Chondrocyte (in vitro differentiated cells): Measurements from ENCODE around the gene TMEM178B. TPM values are rescaled to one million over a fixed set of nuclear protein-coding genes. Genes with fewer than 3 reads are reported as not detected.

Experiments
- DNase-seq: peaks from one replicate; pipeline ENCODE4 v3.0.0; 2021; ENCODE audit warnings: mixed read lengths, low spot score
- H3K27ac Mint-ChIP-seq: one replicate; pipeline ENCODE4 v1.8.0; 2021; ENCODE audit warnings: mild to moderate bottlenecking, moderate library complexity, mixed read lengths; ENCODE audit not compliant: unreplicated experiment
- H3K27me3 Mint-ChIP-seq: 2 replicates; pipeline ENCODE4 v1.8.0; 2021; ENCODE audit warnings: low read depth, mixed read lengths
- H3K36me3 Mint-ChIP-seq: 2 replicates; pipeline ENCODE4 v1.8.0; 2021; ENCODE audit warnings: low read depth, mixed read lengths
- H3K4me1 Mint-ChIP-seq: 2 replicates; pipeline ENCODE4 v1.8.0; 2021; ENCODE audit warnings: low read depth, mild to moderate bottlenecking, mixed read lengths
- H3K4me3 Mint-ChIP-seq: one replicate; pipeline ENCODE4 v1.8.0; 2021; ENCODE audit warnings: mild to moderate bottlenecking, moderate library complexity, mixed read lengths; ENCODE audit not compliant: unreplicated experiment
- H3K9me3 Mint-ChIP-seq: 2 replicates; pipeline ENCODE4 v1.8.0; 2021; ENCODE audit warnings: low read depth, mixed read lengths
- CTCF ChIP-seq: fragments of 200-600 bp; sonication (generic); IDR thresholded peaks from 2 replicates; pipeline ENCODE4 v1.5.0; 2021; ENCODE audit warnings: antibody characterized with exemption, mild to moderate bottlenecking, moderate library complexity
- total RNA-seq: library from RNA; stranded (reverse); gene quantifications from 3 replicates; pipeline ENCODE4 v1.2.1, GENCODE V29; 2021

TMEM178B gene
- total RNA-seq, 1 donor from 2014 or later = 0.92 TPM

- no peak overlapping the region for H3K27ac Mint-ChIP-seq
- no peak for DNase-seq
- no peaks in the 10 kb centered on the region for H3K36me3 Mint-ChIP-seq
- H3K27me3 Mint-ChIP-seq = peaks cover 9% of the 10 kb centered on the region
- no peak overlapping the region for H3K4me3 Mint-ChIP-seq
- no peak for TF ChIP-seq CTCF
- H3K4me1 Mint-ChIP-seq = peaks cover 29% of the 10 kb centered on the region
- H3K9me3 Mint-ChIP-seq = no peaks in the 10 kb centered on the region
Measured at GRCh38 chr7:141369422-141369821, 295.6 kb downstream of the TMEM178B start.

GRCh38 chr7:141370178-141370577, 296.3 kb downstream of the TMEM178B start:
- Mint-ChIP-seq H3K27me3 (peaks cover 9% of the 10 kb centered on the region), H3K27ac (no peak overlapping the region), H3K4me3 (no peak overlapping the region), H3K36me3 (no peaks in the 10 kb centered on the region), H3K9me3 (no peaks in the 10 kb centered on the region), H3K4me1 (peaks cover 29% of the 10 kb centered on the region)
- TF ChIP-seq CTCF = no peak
- DNase-seq = no peak

GRCh38 chr7:141370650-141371049, 296.8 kb downstream of the TMEM178B start:
- Mint-ChIP-seq H3K4me3 (no peak overlapping the region), H3K27me3 (peaks cover 9% of the 10 kb centered on the region), H3K9me3 (no peaks in the 10 kb centered on the region), H3K4me1 (peaks cover 25% of the 10 kb centered on the region), H3K36me3 (no peaks in the 10 kb centered on the region), H3K27ac (no peak overlapping the region)
- no peak for TF ChIP-seq CTCF
- DNase-seq = no peak

GRCh38 chr7:141374425-141374824, 300.6 kb downstream of the TMEM178B start:
- TF ChIP-seq CTCF = no peak
- peaks cover 7% of the 10 kb centered on the region for H3K4me1 Mint-ChIP-seq
- peaks cover 4% of the 10 kb centered on the region for H3K9me3 Mint-ChIP-seq
- H3K27ac Mint-ChIP-seq = no peak overlapping the region
- H3K4me3 Mint-ChIP-seq = no peak overlapping the region
- DNase-seq = no peak
- H3K36me3 Mint-ChIP-seq = no peaks in the 10 kb centered on the region
- peaks cover 9% of the 10 kb centered on the region for H3K27me3 Mint-ChIP-seq

- no peak for TF ChIP-seq CTCF
- Mint-ChIP-seq H3K9me3 (peaks cover 4% of the 10 kb centered on the region), H3K4me1 (peaks cover 4% of the 10 kb centered on the region), H3K4me3 (no peak overlapping the region), H3K36me3 (no peaks in the 10 kb centered on the region), H3K27me3 (peaks cover 9% of the 10 kb centered on the region), H3K27ac (no peak overlapping the region)
- no peak for DNase-seq
Measured at GRCh38 chr7:141375442-141375841, 301.6 kb downstream of the TMEM178B start.
